ENCODE measurements around the gene DLEC1. TPM values are rescaled to one million over a fixed set of nuclear protein-coding genes. Genes with fewer than 3 reads are reported as not detected.

DLEC1 gene
- total RNA-seq, 1 donor from 2014 or later: 0.11 TPM

- peaks cover 0 to 10% of the 10 kb centered on the region in 2 donors for H3K4me1 ChIP-seq
- no peak for TF ChIP-seq CTCF (IDR thresholded peaks at IDR 0.05)
- no peak for DNase-seq (ENCODE audit: low spot score in 2 of 2)
- no peaks in the 10 kb centered on the region for H3K36me3 ChIP-seq
- H3K9me3 ChIP-seq: no peaks in the 10 kb centered on the region
- no peak overlapping the region for H3K27ac ChIP-seq
- intact Hi-C loops (cut with DNase I): no loop called here
- no peaks in the 10 kb centered on the region for H3K27me3 ChIP-seq
- no peak overlapping the region for H3K4me3 ChIP-seq
These were observed 46.5 kb upstream of the DLEC1 start for GRCh38 chr3:37992271-37993066.

- DNase-seq (ENCODE audit: low spot score in 2 of 2): no peak
- Histone ChIP-seq H3K36me3 (no peaks in the 10 kb centered on the region), H3K4me1 (peaks cover 0 to 13% of the 10 kb centered on the region in 2 donors), H3K27me3 (no peaks in the 10 kb centered on the region), H3K27ac (no peak overlapping the region), H3K9me3 (no peaks in the 10 kb centered on the region), H3K4me3 (no peak overlapping the region)
- intact Hi-C loops (cut with DNase I): no loop called here
- no peak for TF ChIP-seq CTCF (IDR thresholded peaks at IDR 0.05)
These were observed 45.9 kb upstream of the DLEC1 start for GRCh38 chr3:37993067-37993455.

GRCh38 chr3:37993460-37993819 lies 45.6 kb upstream of the DLEC1 start:
- Histone ChIP-seq H3K4me1 (peaks cover 0 to 17% of the 10 kb centered on the region in 2 donors), H3K27me3 (no peaks in the 10 kb centered on the region), H3K27ac (peak overlapping the region; percentile 66 to 73), H3K36me3 (no peaks in the 10 kb centered on the region), H3K4me3 (peak overlapping the region; percentile 67 to 78), H3K9me3 (no peaks in the 10 kb centered on the region)
- DNase-seq (ENCODE audit: low spot score in 2 of 2): no peak
- no peak for TF ChIP-seq CTCF (IDR thresholded peaks at IDR 0.05)
- intact Hi-C loops (cut with DNase I): no loop called here

- no peaks in the 10 kb centered on the region for H3K36me3 ChIP-seq
- H3K4me3 ChIP-seq: peak overlapping the region; percentile 67 to 78
- peaks cover 0 to 20% of the 10 kb centered on the region in 2 donors for H3K4me1 ChIP-seq
- H3K27ac ChIP-seq: peak overlapping the region; percentile 66 to 73
- H3K9me3 ChIP-seq: no peaks in the 10 kb centered on the region
- no peaks in the 10 kb centered on the region for H3K27me3 ChIP-seq
- no peak for TF ChIP-seq CTCF (IDR thresholded peaks at IDR 0.05)
- DNase-seq (ENCODE audit: low spot score in 2 of 2): peak; percentile 73 to 88
- intact Hi-C loops (cut with DNase I): no loop called here
These were observed 45.0 kb upstream of the DLEC1 start for GRCh38 chr3:37993820-37994638.

- intact Hi-C loops (cut with DNase I): no loop called here
- Histone ChIP-seq H3K36me3 (no peaks in the 10 kb centered on the region), H3K4me1 (peaks cover 0 to 20% of the 10 kb centered on the region in 2 donors), H3K27ac (peak overlapping the region in 1 of 2 donors; percentile 73), H3K27me3 (no peaks in the 10 kb centered on the region), H3K4me3 (peak overlapping the region; percentile 67 to 78), H3K9me3 (no peaks in the 10 kb centered on the region)
- TF ChIP-seq CTCF (IDR thresholded peaks at IDR 0.05): no peak
- no peak for DNase-seq (ENCODE audit: low spot score in 2 of 2)
These were observed 44.4 kb upstream of the DLEC1 start for GRCh38 chr3:37994639-37994972.

Measured in ascending aorta (tissue), 2 donors.